Gastrocnemius medialis (tissue), 4 donors: ENCODE data around the gene FRAS1.

Source experiments
- CTCF ChIP-seq, 5 experiments: fragments of 450-650 bp in 3 of 5; fragments of 200-600 bp in 2 of 5; sonication (generic) in 2 of 5; IDR thresholded peaks in 4 of 5; conservative IDR thresholded peaks in 1 of 5; 1 replicate in 4 of 5; 2 replicates in 1 of 5; pipeline ENCODE4 v1.5.1; 2016 to 2019; ENCODE audit warnings: antibody characterized with exemption in 5 of 5, mild to moderate bottlenecking in 3 of 5, moderate library complexity in 3 of 5
- POLR2A ChIP-seq, 2 donors: fragments of 450-650 bp; IDR thresholded peaks; one replicate each; pipeline ENCODE4 v1.6.1; 2017; ENCODE audit warnings: antibody characterized with exemption in 2 of 2, mild to moderate bottlenecking in 2 of 2, moderate library complexity in 2 of 2

DNA sequence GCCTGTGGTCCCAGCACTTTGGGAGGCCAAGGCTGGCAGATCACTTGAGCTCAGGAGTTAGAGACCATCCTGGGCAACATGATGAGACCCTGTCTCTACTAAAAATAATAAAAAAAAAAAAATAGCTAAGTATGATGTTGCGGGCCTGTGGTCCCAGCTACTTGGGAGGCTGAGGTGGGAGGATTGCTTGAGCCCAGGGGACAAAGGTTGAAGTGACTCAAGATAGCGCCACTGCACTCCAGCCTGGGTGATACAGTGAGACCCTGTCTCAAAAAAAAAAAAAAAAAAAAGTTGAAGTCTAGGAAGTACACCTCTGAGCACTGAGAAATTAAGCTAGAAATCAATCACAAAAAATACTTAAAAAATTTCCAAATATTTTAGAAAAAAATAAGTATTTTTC lies 86.5 kb downstream of the FRAS1 start:
- TF ChIP-seq POLR2A (IDR thresholded peaks at IDR 0.05) (no peak), CTCF (IDR thresholded peaks at IDR 0.05 in 4 of 5, conservative IDR thresholded peaks at IDR 0.05 in 1 of 5) (no peak)
